Glutamatergic neuron (in vitro differentiated cells): ENCODE measurements around the gene AEN. TPM values are rescaled to one million over a fixed set of nuclear protein-coding genes. Genes with fewer than 3 reads are reported as not detected.

Experiments used
- DNase-seq: peaks from one replicate; pipeline ENCODE4 v3.0.0; 2022
- H3K27ac Mint-ChIP-seq: one replicate; pipeline ENCODE4 v1.8.0; 2020; ENCODE audit warnings: mild to moderate bottlenecking, mixed read lengths, inconsistent platforms; ENCODE audit not compliant: unreplicated experiment
- H3K27me3 Mint-ChIP-seq: one replicate; pipeline ENCODE4 v1.8.0; 2020; ENCODE audit warnings: mild to moderate bottlenecking, moderate library complexity, mixed read lengths, inconsistent platforms; ENCODE audit not compliant: unreplicated experiment
- H3K36me3 Mint-ChIP-seq: one replicate; pipeline ENCODE4 v1.8.0; 2020; ENCODE audit warnings: mild to moderate bottlenecking, mixed read lengths, inconsistent platforms; ENCODE audit not compliant: unreplicated experiment
- H3K4me1 Mint-ChIP-seq: one replicate; pipeline ENCODE4 v1.8.0; 2020; ENCODE audit warnings: mild to moderate bottlenecking, low read depth, mixed read lengths, inconsistent platforms; ENCODE audit not compliant: unreplicated experiment
- H3K4me3 Mint-ChIP-seq: one replicate; pipeline ENCODE4 v1.8.0; 2020; ENCODE audit warnings: mild to moderate bottlenecking, mixed read lengths, inconsistent platforms; ENCODE audit not compliant: unreplicated experiment
- H3K9me3 Mint-ChIP-seq: one replicate; pipeline ENCODE4 v1.8.0; 2020; ENCODE audit warnings: mild to moderate bottlenecking, moderate library complexity, mixed read lengths, inconsistent platforms; ENCODE audit not compliant: unreplicated experiment
- CTCF ChIP-seq: fragments of 200-600 bp; sonication (generic); IDR thresholded peaks from one replicate; pipeline ENCODE4 v1.5.0; 2021; ENCODE audit not compliant: partially characterized antibody, unreplicated experiment
- total RNA-seq: library from RNA; stranded (reverse); fragmentation: NEBNext Ultra II Directional; extraction: Animal tissue kit (Norgen Biotek cat#: 25700); gene quantifications from one replicate; pipeline ENCODE4 v1.2.1, GENCODE V29; 2021; ENCODE audit not compliant: unreplicated experiment

AEN gene
- total RNA-seq, 1 donor from 2014 or later, result 15.4 TPM

GRCh38 chr15:88623061-88623460 is 1.9 kb downstream of the AEN start:
- H3K4me1 Mint-ChIP-seq, result peaks cover 18% of the 10 kb centered on the region
- no peak overlapping the region for H3K27ac Mint-ChIP-seq
- TF ChIP-seq CTCF, result no peak
- no peak for DNase-seq
- H3K9me3 Mint-ChIP-seq, result no peaks in the 10 kb centered on the region
- H3K27me3 Mint-ChIP-seq, result peaks cover 3% of the 10 kb centered on the region
- peaks cover 4% of the 10 kb centered on the region for H3K36me3 Mint-ChIP-seq
- peak overlapping the region; percentile 90 for H3K4me3 Mint-ChIP-seq

- Mint-ChIP-seq H3K4me1 (peaks cover 18% of the 10 kb centered on the region), H3K9me3 (no peaks in the 10 kb centered on the region), H3K4me3 (no peak overlapping the region), H3K27me3 (peaks cover 3% of the 10 kb centered on the region), H3K36me3 (peaks cover 4% of the 10 kb centered on the region), H3K27ac (no peak overlapping the region)
- no peak for TF ChIP-seq CTCF
- no peak for DNase-seq
Observed at GRCh38 chr15:88623632-88624031, 2.5 kb downstream of the AEN start.

- DNase-seq, result no peak
- Mint-ChIP-seq H3K36me3 (peaks cover 4% of the 10 kb centered on the region), H3K27me3 (peaks cover 3% of the 10 kb centered on the region), H3K4me3 (no peak overlapping the region), H3K4me1 (peaks cover 18% of the 10 kb centered on the region), H3K9me3 (no peaks in the 10 kb centered on the region), H3K27ac (no peak overlapping the region)
- peak; percentile 24 for TF ChIP-seq CTCF
Observed at GRCh38 chr15:88624156-88624970, 3.2 kb downstream of the AEN start.

- H3K4me3 Mint-ChIP-seq, result no peak overlapping the region
- TF ChIP-seq CTCF, result no peak
- H3K27ac Mint-ChIP-seq, result no peak overlapping the region
- H3K27me3 Mint-ChIP-seq, result peaks cover 3% of the 10 kb centered on the region
- no peak for DNase-seq
- H3K36me3 Mint-ChIP-seq, result peaks cover 4% of the 10 kb centered on the region
- H3K9me3 Mint-ChIP-seq, result no peaks in the 10 kb centered on the region
- H3K4me1 Mint-ChIP-seq, result peaks cover 18% of the 10 kb centered on the region
Observed at GRCh38 chr15:88624971-88625490, 3.9 kb downstream of the AEN start.
